GM19023 (cell line): Measurements from ENCODE around the gene RHOBTB3.
"Not testable (repeated sequence)": the region's sequence is repeated elsewhere in the genome, so short reads cannot be mapped to it uniquely, and the experiment has no call there.

ENCODE experiments used
- ATAC-seq: cut with Tn5 transposase; IDR thresholded peaks from one replicate; pipeline ENCODE4 v1.9.1; 2021; ENCODE audit warnings: mild to moderate bottlenecking, moderate library complexity; ENCODE audit not compliant: unreplicated experiment

RHOBTB3 gene

DNA sequence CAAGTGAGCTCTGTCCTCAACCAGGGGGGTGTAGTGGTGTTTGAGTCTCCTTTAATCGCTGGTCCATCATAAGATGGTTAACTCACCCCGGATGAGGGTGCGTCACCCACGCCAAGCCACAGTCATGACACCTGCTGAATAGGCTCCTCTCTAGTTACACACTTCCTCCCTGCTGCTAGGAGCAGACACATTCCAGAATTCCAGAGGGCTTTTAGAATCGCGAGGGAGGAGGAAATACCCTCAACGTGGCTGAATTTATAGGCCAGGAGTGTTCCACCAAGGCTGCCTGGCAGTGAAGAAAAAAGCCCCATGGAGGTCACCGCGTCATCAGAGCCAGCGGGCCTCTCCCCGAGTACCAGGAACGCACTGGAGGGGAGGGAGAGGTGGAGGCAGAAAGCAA is 86.3 kb downstream of the RHOBTB3 start:
- ATAC-seq: no peak

DNA sequence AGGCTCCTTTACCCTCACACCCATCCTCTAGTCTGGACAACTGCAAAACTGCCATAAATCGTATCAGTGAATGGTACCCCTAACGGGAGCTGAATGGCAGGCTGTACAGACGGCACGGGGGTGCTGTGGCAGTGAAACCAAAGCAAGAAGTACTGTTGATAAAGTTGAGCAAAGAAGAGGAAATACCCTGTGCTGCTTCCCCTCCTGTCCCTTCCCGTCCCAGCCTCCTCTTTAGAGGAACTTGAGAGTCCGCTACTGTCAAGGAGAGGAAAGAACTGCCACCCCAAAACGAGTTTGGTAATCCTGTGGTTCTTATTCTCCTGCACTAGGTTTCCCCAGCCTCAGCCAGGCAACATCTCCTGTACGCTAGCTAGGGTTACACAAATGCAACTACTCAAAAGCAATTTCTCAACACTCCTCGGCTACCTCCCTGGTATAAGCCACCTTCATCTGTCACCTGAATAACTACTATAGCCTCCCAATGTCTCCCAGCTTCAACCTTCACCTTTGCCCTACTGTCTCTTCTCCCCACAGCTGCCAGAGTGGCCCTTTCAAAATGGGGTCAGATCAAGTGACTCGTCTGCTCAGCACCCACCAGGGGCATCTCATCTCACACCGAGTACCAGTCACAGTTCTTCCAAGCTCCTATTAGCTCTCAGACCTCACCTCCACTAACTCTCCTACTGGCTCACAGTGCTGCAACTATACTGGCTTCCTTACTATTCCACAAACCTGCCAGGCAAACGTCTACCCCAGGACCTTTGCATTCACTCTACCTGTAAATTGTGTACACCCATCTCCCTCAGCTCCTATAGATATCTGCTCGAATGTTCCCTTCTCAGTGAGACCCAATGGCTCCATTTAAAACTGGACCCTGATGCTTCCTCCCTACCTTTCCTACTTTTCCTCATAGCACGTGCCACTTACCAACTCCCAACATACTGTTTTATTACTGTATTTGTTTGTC is 87.3 kb downstream of the RHOBTB3 start:
- no peak for ATAC-seq

DNA sequence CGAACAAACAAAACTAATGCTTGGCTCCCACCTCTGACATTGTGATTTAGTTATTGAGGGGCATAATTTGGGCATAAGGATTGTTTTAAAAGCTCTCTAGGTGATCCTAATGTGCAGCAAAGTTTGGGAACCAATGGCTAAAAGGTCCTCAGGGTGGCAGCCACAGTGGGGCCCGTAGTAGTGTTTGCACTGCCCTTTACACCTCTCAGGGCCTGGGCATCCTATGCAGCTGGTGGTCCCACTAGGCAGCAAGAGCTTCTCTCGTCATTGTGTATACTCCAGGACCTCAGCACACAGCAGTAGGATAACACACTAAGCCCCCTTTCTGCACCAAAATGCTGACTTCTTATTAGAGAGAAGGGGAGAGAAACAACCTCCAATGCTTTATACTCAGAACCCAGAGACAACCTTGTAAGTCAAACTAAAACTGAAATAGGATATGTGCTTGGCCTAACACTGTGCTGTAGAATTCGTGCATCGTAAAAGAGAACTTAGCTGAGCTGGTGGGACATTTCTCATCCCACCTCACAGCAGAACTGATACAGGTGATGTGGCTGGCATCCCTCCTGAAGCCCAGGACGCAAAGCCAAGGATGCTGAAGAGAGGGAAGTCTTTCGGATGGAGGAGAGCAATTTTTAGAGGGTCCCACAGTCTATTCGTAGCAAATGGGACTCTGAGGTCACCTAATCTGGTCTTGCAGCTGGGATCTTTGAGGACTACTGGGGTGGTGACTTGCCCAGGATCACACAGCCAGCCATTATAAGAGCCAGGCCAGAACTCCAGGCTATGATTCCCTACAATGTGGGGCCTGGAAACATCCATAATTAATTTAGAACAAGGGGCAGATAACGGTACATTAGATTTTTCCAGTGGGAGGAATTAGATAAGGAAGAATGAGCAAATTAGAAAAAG is 90.2 kb downstream of the RHOBTB3 start:
- ATAC-seq: no peak

DNA sequence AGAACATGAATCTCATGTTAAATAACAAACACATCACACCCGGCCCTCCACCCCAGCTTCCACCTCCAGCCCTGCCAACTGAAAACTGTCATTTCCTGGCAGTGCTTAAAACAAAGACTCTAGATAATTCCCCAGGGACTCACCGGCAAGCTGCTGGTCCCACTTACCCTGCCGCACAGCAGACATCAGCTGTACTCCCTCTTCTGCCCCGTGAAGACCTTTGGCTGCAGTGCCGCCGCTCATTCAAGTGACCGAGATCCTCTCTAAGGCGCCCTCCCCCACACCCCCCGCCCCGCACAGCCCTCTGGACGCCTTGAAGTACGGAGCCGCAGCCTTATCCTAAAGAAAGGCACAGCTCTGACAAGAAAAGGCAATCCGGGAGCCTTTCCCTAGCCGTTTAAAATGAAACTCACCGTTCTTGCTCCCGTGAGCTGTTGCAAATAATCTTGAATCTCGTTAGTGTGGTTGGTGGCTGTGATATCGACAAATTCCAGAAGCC is 91.0 kb downstream of the RHOBTB3 start:
- ATAC-seq: peak; percentile 39

DNA sequence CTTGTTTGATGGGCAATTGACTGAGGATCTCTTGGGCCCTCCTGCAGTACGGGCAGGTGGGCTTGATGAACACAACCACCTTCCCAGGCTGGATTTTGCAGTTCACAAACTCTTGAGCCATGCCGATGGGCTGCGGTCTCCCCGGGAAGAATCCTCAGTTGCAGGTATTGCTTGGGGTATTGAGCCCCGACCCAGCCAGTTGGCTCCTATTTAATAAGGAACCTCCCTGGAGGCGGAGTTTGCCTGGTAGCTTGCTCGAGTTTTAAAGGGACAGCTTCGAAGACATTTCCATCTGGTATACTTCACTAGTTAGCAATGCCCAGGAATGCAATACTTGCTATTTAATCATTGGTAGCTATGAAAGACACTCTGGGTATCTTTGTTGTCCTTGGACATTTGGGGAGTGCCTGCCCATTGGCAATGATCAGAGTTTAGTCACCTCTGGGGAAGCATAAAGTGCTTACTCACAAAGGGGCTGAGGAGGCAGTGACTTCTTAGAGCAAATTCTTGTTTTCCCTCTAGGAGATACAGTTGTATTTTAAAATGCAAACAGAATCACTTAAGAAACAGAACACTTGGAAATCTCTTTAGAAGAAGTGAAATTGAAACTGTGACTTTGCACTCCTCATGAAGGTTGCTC is 91.5 kb downstream of the RHOBTB3 start, which contains the start of gene GLRX:
Gene GLRX (minus strand): TSS at position 185 of the 640 bp plus-strand sequence. CDS start 64 bp downstream, at position 121.
- peak; percentile 45 for ATAC-seq

DNA sequence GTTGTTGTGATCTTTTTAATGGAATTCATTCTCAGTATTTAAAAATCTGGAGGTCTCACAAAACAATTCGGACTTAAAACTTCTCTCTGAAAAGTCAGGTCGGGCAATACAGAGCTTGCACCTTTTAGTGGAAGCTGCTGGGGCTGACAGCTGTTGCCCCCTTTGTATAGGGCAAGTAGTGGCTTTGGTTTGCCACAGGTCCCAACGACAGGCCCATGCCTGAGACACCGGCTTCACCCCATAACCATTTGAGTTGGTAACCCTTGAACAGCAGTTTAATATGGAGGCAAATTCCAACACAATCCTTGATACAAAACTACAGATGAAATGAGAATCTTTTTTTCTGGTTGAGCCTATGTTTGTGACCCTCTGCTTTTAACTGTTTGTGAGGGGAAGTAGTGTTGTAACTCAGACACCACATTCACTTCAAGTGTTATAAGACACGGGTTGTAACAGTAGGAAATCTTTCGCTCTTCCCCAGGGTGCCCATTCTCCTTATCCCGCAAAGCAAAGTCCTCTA is 92.1 kb downstream of the RHOBTB3 start:
- ATAC-seq: no peak

DNA sequence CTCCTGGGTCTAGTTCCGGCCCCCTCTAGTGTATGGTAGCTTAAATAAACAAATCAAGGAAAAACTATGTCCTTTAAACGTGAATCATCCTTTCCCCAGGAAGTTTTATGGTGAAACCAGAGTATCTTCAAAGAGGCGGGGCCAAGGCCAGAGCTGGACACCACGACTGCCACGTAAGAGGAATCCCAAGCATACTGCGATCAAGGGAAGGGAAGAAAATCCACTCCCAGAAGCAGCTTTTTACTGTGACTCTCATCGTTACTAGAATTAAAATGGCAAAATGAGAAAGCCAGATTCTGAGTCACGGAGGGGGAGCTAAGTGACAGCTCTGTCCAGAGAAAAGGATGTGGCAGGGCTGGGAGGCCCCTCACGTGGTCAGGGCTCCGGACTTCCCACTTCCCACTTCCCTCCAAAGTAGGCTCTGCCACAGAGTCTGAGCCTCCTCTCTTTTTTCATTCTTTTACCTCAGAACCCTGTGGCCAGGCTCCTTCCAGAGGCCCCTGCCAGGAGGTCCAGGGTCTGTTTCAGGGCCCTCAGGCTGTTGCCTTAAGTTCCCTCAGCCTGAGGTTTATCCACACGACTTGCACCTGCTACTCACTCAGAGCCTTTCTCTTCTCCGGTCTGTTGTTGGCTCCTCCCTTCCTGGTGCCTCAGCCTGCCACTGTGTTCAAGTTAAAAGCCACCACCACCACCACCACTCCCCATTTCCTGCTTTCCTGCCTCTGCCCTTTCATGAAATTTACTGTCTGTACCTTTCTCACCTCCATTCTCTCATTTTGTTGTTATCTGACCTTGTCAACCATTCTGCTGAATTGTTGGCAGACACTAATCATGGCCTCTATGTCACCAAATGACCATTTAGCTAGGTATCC is 92.8 kb downstream of the RHOBTB3 start:
- ATAC-seq: peak; percentile 45

DNA sequence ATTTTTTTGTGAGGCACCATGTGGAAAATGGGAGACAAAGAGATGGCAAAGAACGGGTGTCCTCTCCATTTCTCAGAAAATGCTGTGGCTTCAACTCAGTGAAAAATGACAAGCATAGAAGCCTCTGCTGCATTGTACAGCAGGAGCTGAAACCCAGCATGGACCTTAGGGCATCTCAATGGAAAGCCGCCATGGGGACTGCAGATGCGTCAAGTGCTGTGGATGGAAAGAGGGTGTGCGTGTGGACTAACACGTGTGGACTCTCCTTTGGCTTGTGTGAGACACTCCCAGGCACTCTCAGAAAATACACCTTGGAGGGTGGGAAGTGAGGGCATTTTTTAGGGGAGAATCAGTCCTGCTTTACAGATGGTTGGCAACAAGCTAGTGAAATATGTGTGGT is 93.6 kb downstream of the RHOBTB3 start:
- no peak for ATAC-seq

DNA sequence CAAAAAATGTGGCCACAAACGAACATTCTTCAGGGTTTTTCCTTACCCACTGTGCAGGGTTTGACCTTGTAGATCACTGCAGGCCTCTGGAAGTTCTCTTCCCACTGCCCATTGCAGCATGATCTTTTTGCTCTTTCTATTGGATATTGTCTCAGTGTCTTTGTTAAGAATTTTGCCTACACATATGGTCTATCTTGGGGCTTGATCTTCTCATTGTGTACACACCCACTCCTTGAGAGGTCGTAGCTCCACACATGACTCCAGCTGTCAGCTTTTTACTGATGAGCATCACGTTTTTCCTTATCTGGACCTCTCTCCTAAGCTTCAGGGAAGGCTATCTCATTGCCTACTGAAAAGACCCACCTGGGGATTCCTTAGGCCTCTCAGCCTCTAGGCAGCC is 94.4 kb downstream of the RHOBTB3 start:
- ATAC-seq: no peak

DNA sequence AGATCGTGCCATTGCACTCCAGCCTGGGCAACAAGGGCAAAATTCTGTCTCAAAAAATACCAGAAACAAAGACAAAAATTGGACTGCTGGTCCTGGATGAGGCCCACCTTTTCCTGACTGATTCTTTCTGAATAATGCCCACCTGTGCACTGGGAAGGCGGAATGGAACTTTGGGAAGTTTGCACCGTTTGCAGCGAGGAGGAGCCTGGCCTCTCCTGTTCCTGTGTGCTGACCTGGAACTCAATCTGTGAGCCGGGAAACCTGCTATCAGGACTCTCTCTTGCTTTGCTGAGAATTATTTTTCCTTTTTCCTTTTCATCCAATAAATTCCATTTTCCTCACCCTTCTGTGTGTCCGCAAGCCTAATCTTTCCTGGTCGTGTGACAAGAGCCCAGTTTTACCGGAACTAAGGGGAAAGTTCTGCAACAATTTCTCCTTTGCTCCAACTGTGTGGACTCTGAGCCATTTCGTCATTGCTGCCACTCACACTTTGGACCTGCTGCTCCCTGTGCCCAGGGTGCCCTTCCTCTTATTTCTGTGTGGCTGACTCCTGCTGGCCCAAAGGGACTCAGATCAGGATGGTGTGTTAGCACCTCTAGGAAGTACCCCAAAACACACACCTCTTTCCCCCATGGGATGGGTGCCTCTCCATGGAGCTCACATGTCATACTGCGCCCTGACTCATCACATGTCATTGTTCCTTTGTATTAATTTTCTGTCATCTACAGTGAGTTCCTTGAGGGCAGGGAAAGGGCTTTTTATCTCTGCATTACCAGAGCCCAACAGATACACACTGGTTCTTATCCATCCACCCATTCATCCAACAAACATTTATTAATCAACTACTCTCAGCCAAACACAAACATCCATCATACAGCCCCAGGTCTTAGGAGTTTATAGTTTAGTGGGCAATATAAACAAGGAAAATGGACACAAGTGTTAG is 96.1 kb downstream of the RHOBTB3 start:
- ATAC-seq: no peak

DNA sequence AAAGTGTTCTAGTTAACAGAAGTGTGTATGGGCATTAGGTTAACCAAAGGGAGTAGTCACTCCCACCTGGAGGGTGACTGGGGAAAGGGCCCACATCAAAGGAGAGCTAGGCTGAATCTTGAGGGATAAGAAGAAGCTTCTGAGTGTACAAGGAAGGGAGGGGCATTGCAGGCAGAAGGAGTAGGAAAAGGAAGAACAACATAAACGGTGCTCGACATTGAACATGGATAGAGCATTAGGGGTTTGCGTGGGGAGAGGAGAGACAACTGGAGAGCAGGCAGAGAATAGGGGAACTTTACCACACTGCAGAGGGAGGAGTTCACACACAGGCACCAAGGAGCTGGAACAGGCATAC is 96.7 kb downstream of the RHOBTB3 start:
- no peak for ATAC-seq

DNA sequence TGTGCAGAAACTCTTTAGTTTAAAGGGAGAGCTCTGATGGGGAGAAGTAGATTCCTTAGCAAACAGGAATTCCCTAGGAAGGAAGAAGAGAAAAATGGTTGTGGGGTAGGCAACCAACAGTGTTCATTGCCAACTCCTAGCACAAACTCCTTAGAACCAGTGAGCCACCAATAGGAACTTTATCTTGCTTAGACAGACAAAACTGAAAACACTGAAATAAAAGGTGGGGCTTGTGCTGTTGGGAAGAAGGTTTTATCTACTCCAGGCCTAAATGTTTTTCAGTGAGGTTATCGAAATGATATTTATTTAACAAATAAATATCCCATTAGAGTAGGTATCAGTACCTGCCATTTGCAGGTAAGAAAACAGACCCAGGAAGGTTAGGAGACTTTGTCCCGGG is 99.1 kb downstream of the RHOBTB3 start:
- ATAC-seq: no peak

DNA sequence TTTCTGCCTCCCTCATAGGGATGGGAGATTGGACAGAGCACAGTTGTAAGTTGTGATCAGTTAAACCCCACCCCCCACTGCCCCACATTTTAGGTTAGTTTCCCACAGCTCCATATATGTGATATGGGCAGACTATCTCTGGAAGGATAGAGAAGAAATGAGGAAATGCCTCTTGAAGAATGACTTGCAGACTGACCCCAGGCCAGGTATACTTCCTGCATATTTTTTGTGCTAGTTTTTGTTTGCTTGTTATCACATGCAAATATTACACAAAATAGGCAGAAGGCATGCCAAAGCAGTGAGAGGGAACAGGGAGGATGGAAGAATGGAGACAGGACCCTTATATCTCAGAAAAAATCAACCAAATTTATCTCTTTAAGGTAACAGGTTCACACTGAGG is 101.5 kb downstream of the RHOBTB3 start:
- ATAC-seq: no peak

DNA sequence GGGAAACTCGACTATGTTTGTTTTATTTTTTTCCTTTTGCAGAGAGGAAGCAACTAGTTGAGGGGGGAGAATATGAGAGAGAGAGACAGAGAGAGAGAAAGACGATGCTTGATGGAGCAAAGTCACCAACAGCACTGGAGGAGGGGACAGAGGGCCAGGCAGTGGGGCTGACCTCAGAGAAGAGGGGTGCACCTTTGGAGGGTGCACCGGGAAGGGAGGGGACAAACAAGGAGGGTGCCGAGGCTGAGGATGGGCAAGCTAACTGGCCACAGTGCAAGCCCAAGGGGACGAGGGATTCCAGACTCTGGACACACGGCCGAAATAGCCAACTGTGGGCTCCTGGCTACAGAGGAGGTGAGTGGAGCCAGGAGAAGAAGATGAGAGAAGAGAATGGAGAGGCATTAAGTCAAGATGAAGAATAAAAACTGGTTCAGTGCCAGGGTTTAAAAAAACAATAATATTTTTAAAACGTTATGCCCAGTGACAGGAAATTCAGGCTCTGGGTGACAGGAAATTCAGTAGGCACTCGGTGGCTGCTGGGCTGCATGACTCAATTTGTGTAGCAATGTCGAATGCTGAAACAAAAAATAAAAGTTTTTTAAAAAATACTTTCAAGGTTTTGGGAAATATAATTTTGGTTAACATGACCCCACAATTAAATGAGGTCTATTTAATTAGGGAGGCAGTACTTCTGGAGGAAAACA is 104.7 kb downstream of the RHOBTB3 start:
- ATAC-seq: no peak

DNA sequence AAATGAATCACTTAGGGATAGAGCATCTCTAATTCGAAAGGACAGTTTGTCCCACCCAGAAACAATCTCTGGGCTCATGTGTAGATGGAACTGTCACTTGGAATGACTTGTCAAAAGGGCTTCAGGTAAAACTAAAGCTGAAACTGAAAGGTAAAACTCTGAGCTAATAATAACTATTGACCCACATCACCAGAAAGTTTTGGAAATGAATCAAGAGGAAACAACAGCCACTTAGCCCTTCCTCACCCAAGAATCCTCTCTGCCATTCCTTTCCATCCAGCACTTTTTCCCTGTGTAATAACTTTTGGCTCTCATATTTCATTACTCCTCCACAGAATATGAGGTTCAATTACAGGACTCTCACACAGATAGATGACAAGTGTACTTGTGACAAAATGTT is 105.4 kb downstream of the RHOBTB3 start:
- no peak for ATAC-seq

DNA sequence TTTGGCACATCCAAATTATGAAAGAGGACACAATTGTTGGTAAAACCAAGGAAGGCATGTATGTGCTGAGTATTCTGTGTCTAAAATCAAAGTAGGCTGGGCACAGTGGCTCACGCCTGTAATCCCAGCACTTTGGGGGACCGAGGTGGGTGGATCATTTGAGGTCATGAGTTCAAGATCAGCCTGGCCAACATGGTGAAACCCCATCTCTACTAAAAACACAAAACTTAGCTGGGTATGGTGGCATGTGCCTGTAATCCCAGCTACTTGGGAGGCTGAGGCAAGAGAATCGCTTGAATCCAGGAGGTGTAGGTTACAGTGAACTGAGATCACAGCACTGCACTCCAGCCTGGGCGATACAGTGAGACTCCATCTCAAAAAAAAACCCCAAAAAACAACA is 105.8 kb downstream of the RHOBTB3 start:
- not testable (repeated sequence) for ATAC-seq

DNA sequence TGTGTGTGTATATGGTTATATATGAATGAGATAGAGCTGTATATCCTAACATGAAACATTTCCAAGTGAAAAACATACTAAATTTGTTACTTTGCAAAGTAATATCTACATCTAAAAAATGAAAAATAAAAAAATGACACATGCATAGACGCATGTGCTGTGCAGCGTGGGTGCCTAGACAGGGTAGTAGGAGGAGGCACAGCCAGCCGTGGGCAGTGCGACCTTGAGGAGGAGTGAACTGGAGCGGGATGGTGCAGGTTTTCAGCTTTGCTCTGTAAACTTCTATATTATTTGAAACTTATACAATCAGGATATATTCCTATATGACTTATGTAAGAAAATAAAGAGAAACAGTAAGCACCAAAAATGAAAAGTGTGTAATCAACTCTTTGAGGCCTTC is 106.4 kb downstream of the RHOBTB3 start:
- no peak for ATAC-seq

DNA sequence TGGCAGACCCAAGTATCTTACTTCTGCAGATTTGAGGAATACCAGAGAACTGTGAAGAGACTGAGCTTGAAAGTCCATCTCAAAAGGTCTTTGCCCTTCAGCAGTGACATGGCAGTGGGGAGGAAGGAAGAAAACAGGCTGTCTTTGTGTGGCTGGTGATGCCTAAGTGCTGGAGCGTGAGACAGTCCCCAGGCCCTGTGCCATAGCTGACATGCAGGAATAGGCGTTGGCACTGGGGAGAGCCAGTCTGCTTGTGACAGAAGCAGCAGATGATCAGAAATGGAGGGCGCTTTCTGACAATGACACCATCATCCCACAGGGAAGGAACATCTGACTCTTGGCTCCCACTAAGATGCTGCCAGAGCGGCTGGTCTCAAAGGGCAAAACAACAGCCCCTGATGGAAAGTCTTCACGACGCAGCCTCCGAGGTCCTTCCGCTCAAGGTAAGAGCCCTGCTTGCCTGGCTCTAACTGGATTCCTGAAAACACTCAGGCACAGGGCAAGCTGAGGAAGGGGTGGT is 106.9 kb downstream of the RHOBTB3 start:
- no peak for ATAC-seq
